K562 (cell line): Measurements from ENCODE around the gene UBE2H.

ENCODE experiments used
- ETS2 ChIP-seq: IDR thresholded peaks from 2 replicates; pipeline ENCODE4 v1.6.1; 2016; ENCODE audit warnings: borderline replicate concordance, missing genetic modification characterization, mild to moderate bottlenecking, moderate library complexity, missing compliant biosample characterization; ENCODE audit not compliant: poor library complexity, severe bottlenecking
- EZH2 ChIP-seq: IDR thresholded peaks from 2 replicates; pipeline ENCODE4 v1.6.1; 2012; ENCODE audit warnings: low read depth, mild to moderate bottlenecking, inconsistent platforms, low read length, borderline replicate concordance
- JUNB ChIP-seq: fragments of 450-650 bp; formaldehyde crosslinking; conservative IDR thresholded peaks from 2 replicates; pipeline ENCODE4 v1.4.0; 2020; ENCODE audit warnings: mild to moderate bottlenecking
- MAX ChIP-seq: sonication (generic); formaldehyde crosslinking; IDR thresholded peaks from 2 replicates; pipeline ENCODE4 v1.9.0; 2022; ENCODE audit warnings: mild to moderate bottlenecking, missing genetic modification reagents
- MLLT1 ChIP-seq, 2 experiments: fragments of 450-650 bp; IDR thresholded peaks; 2 replicates each; pipeline ENCODE4 v1.6.1; 2016
- POLR2AphosphoS5 ChIP-seq: IDR thresholded peaks from 2 replicates; pipeline ENCODE4 v1.6.1; 2011; ENCODE audit warnings: mild to moderate bottlenecking, low read depth, low read length, moderate library complexity; ENCODE audit not compliant: control insufficient read depth, insufficient read depth
- XRCC3 ChIP-seq: fragments of 450-650 bp; IDR thresholded peaks from 2 replicates; pipeline ENCODE4 v1.6.1; 2017; ENCODE audit warnings: mild to moderate bottlenecking, moderate library complexity
- ZNF133 ChIP-seq: fragments of 250-450 bp; sonication (Bioruptor Pico); IDR thresholded peaks from 2 replicates; pipeline ENCODE4 v1.4.0; 2020; ENCODE audit warnings: mild to moderate bottlenecking
- ZNF561 ChIP-seq: fragments of 450-650 bp; formaldehyde crosslinking; conservative IDR thresholded peaks from 2 replicates; pipeline ENCODE4 v1.4.0; 2020; ENCODE audit warnings: mild to moderate bottlenecking, moderate library complexity
- TF ChIP-seq, protein P1 (sequence below), 3 experiments: IDR thresholded peaks in 2 of 3; conservative IDR thresholded peaks in 1 of 3; 2 replicates each; pipeline ENCODE4 v1.5.1; 2011 to 2012; ENCODE audit warnings: low read length in 3 of 3, mild to moderate bottlenecking in 3 of 3, control low read depth in 2 of 3, improper control_type of control experiment in 1 of 3, inconsistent platforms in 1 of 3, low read depth in 1 of 3, mixed read lengths in 1 of 3, moderate library complexity in 1 of 3; ENCODE audit not compliant: insufficient read depth in 2 of 3
- TF ChIP-seq, protein P2 (sequence below): fragments of 250-450 bp; sonication (Bioruptor Pico); IDR thresholded peaks from 2 replicates; pipeline ENCODE4 v1.5.0; 2020; ENCODE audit warnings: mild to moderate bottlenecking, borderline replicate concordance

- TF ChIP-seq, protein P1, sequence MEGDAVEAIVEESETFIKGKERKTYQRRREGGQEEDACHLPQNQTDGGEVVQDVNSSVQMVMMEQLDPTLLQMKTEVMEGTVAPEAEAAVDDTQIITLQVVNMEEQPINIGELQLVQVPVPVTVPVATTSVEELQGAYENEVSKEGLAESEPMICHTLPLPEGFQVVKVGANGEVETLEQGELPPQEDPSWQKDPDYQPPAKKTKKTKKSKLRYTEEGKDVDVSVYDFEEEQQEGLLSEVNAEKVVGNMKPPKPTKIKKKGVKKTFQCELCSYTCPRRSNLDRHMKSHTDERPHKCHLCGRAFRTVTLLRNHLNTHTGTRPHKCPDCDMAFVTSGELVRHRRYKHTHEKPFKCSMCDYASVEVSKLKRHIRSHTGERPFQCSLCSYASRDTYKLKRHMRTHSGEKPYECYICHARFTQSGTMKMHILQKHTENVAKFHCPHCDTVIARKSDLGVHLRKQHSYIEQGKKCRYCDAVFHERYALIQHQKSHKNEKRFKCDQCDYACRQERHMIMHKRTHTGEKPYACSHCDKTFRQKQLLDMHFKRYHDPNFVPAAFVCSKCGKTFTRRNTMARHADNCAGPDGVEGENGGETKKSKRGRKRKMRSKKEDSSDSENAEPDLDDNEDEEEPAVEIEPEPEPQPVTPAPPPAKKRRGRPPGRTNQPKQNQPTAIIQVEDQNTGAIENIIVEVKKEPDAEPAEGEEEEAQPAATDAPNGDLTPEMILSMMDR (IDR thresholded peaks at IDR 0.05 in 2 of 3, conservative IDR thresholded peaks at IDR 0.05 in 1 of 3; ENCODE audit: insufficient read depth in 2 of 3, low read depth in 1 of 3, low read length in 3 of 3) = no peak
- TF ChIP-seq, protein P2, sequence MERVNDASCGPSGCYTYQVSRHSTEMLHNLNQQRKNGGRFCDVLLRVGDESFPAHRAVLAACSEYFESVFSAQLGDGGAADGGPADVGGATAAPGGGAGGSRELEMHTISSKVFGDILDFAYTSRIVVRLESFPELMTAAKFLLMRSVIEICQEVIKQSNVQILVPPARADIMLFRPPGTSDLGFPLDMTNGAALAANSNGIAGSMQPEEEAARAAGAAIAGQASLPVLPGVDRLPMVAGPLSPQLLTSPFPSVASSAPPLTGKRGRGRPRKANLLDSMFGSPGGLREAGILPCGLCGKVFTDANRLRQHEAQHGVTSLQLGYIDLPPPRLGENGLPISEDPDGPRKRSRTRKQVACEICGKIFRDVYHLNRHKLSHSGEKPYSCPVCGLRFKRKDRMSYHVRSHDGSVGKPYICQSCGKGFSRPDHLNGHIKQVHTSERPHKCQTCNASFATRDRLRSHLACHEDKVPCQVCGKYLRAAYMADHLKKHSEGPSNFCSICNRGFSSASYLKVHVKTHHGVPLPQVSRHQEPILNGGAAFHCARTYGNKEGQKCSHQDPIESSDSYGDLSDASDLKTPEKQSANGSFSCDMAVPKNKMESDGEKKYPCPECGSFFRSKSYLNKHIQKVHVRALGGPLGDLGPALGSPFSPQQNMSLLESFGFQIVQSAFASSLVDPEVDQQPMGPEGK (CRISPR knock-in tag) = no peak
- TF ChIP-seq XRCC3 (no peak), ZNF561 (CRISPR knock-in tag) (no peak), MAX (CRISPR knock-in tag) (no peak), EZH2 (no peak), ETS2 (tag) (no peak), POLR2AphosphoS5 (no peak), JUNB (CRISPR knock-in tag) (no peak), ZNF133 (CRISPR knock-in tag) (no peak), MLLT1 (IDR thresholded peaks at IDR 0.05) (no peak)
Observed at GRCh38 chr7:129866251-129866650, 86.5 kb downstream of the UBE2H start.
